HT1080 (cell line): ENCODE data around the gene TNRC18. TPM values are rescaled to one million over a fixed set of nuclear protein-coding genes. Genes with fewer than 3 reads are reported as not detected.
"Not testable (repeated sequence)": the region's sequence is repeated elsewhere in the genome, so short reads cannot be mapped to it uniquely, and the experiment has no call there.

ENCODE experiments used
- DNase-seq: peaks from one replicate; pipeline ENCODE4 v3.0.0-alpha.2; 2015; ENCODE audit warnings: low read depth
- total RNA-seq: library from RNA; depleted of rRNA; stranded (reverse); fragments of >200 nt; shearing (Covaris generic); gene quantifications from 2 replicates; pipeline ENCODE4 v1.2.3, GENCODE V29; 2014; rRNA removed

TNRC18 gene
- total RNA-seq, 1 experiment from 2014 or later = 36.2 TPM

DNA sequence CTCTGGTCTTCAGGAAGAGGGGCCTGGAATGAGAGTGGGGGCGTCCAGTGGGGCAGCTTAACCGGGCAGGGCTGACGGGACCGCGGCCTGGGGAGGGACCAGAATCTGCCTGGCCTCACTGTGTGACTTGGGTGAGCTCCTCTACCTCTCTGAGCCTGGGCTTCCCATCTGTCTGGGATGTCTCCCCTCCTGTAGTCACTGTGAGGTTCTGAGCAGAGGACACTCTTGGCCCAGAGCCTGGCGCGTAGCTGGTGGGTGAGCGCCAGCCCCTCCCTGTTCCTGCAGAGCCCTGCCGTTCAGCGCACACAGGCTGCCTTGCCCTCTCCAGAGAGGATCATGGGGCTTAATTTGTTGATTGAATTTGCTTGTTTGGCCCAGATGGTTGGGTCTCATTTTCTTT is 148.1 kb downstream of the TNRC18 start:
- DNase-seq = not testable (repeated sequence)

DNA sequence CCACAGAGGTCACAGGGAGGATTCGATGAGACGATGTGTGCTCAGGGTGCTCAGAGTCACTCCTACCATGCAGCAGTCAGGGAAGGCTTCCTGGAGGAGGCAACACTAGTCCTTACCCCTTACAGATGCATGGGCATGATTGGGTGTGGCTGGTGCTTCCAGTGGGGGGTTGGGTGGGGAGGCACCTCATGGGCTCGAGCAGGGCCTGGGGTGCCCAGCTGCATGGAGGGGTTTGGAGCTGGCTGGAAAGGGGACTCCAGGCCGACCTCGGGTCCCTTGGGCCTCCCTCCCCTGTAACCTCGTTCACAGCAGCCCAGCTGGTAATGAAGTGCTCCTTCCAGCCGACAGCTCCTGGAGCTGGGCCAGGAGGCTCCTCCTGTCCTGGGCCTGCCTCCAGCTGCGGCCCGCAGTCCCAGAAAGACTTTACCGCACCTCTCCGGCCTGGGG is 148.6 kb downstream of the TNRC18 start:
- DNase-seq = not testable (repeated sequence)

DNA sequence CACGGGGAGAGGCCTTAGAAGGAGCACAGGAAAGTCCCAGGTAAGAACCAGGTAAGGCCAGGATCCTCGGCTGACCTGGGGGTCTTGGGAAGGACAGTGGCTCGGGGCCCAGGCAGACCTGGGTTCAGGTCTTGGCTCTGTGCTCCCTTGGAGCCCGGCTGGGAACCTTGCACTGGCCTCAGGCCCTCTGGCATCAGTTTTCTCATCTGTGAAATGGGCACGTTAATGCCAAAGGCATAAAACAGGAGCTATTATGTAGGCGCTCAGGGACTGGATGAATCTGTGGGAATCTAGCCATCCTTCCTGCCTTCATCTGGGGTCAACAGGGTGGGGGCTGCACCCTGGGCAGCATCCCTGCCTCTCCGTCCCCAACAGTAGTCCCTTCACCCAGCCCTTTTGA is 149.2 kb downstream of the TNRC18 start:
- DNase-seq = no peak

DNA sequence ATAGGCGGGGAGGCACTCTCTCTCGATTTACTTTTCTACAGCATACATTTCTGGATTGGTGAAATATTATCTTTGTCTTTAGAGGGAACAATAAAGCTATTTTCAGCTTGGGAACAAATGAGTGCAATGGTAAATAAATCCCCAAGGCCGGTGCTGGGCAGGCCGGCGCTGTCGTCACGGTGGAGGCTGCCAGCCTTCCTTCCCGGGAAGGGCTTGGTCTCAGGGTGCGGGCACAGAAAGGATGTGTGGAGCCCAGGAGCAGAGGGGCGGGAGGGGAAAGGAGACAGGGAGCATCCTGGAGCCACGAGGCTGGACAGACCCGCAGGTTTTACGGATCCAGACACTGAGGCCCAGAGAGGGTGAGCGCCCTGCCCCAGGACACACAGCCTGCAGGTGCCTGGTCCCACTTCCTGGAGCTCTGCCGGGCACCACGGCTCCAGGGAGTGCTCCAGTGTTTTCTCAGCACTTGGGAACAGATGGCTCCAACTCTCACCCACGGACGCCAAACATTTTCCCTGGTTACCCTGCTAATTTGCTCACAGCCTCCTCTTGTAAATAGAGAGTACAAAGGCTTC is 149.7 kb downstream of the TNRC18 start:
- not testable (repeated sequence) for DNase-seq

DNA sequence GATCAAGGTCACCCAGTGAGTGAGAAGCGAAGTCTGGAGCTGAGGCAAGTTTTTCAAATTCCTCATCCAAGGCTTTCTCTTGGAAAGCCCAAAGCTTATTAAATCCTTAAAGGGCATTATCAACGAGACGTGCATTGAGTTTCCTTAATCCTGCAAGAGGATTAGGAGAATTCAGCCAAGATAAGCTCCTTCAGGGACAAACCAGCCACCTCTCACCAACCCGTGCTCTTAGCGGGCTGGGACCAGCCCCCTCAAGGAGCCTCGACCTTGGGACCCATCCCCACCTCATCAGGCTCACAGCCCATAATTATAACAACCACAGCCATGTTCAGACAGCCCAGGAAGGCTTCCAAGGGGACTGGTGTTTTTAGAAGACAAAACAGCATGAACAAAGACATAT is 152.8 kb downstream of the TNRC18 start:
- no peak for DNase-seq

DNA sequence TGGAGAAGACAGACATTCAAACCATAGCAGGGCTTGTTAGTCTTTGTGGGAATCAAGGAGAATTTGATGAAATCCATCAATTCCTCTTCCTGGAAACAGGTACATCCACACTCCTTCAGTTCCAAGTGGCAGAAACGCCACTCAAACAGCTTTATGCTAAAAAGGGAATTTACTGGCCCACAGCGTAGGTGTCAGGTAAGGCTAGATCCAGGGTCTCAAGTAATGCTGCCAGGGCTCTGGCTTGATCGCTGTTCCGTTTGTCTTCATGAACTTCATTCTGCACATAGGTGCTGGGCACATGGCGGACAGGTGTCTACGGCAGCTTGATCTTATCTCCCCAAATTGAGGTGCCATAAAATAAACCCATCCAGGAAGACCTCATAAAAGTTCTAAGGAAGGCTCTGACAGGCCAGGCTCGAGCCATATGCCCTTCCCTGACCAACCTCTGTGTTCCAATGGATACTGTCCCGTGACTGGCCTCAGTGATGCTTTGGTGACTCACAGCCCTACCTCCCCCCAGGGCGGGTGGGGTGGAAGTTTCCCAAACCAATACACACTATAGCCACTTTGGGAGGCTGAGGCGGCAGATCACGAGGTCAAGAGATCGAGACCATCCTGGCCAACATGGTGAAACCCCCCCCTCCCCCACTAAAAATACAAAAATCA is 153.5 kb downstream of the TNRC18 start:
- DNase-seq = peak; percentile 28

DNA sequence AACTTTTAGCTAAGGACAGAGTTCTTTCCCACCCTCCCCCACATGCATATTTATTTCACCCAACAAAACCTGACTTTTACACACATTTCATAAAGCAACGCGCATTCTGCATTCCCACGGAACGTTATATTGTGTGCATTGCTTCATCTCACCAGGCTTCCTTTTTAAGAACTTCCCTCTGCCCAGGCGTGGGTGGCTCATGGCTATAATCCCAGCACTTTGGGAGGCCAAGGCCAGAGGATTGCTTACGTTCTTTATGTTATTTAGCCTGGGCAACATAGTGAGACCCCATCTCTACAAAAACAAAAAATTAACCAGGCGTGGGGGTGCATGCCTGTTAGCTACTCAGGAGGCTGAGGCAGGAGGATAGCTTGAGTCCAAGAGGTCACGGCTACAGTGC is 155.8 kb downstream of the TNRC18 start:
- DNase-seq = not testable (repeated sequence)

DNA sequence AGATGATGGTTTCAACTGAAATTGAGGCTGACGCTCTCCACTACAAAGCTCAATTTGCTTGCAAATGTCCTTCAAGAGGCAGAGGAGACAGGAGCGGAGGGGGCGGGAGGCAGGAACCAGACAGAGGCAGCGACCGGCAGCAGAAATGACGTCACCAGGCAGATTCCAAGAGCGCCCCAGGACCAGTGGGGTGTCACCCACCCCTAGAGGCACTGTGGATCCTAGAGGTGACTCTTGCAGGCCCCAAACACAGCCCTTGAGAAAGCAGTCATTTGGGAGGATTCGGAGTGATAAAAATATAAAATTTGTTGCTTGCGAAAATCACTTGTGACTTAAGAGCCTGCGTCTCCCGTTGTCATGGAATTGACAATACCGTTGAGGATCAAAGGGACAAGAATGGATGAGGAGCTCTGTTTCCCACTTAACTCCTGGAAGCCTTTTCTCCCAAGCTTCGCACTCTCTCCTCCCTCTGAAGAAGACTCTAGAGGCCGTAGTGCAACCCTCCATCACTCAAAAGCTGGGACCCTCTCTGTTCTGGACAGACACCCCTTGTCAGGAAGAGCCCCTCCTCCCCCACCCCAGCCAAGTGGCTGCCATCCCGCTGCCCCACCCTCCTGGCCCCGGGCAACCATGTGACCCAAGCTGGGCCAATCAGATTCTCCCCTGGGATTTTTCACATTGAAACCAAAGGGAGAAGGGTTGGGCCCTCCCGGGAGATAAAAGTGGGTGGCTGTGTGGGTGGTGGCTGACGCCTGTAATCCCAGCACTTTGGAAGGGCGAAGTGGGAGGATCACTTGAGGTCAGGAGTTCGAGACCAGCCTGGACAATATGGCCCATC is 157.2 kb downstream of the TNRC18 start:
- DNase-seq = no peak

DNA sequence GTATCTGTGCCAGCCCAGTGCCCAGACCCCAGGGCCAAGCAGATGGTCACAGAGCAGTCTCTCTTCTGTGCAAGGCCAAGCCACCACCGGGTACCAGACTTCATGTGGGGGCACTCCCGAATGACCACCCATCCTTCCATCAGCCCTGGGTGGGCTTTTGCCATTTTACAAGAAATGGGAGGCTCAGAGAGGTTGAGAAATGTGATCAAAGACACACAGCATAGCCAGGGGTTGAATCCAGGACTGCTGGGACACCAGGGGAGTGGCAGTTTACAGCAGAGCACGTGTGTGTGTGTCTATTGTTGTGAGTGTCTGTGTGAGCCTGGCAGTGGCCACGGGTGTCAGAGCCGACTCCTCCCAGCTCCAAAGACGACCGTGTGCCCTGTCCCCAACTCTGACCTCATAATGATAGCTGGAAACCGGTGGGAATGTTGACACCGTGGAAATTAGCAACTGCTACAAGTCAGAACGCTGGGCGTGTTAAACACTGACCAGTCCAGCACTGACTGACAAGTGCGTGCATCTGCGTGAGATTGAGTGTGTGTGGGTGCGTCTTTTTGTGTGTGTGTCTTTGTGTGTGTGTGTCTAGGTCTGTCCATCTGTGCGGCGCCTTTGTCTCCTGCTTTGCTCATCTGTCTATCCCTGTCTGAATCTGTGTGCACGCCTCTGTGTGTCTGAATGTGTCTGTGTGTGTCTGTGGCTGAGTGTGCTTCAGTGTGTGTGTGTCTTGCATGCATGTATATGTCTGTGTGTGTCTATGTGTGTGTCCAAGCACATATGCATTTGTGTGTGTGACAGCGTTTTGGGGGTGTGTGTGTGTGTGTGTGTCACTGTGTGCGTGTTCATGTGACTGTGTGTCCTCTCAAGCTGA is 158.1 kb downstream of the TNRC18 start:
- DNase-seq = no peak

DNA sequence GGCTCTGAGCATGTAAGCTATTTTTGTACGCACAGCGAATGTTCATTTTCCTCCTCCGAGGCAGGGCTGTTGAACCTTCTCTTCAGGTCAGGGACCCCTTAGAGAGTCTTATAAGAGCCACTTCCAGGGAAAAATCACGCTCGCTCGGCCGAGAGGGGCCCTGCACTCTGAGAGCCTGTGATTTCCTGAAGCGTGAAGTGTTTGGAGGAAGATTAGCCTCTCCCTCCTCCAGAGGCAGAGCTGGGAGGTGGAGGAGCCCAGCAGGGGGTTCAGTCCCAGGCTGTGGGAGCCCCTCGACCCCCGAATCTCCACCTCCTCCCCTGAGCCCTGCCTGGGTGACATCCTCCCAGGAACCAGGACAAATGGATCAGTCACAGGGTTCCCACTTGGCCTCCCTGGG is 160.6 kb downstream of the TNRC18 start:
- DNase-seq = not testable (repeated sequence)

DNA sequence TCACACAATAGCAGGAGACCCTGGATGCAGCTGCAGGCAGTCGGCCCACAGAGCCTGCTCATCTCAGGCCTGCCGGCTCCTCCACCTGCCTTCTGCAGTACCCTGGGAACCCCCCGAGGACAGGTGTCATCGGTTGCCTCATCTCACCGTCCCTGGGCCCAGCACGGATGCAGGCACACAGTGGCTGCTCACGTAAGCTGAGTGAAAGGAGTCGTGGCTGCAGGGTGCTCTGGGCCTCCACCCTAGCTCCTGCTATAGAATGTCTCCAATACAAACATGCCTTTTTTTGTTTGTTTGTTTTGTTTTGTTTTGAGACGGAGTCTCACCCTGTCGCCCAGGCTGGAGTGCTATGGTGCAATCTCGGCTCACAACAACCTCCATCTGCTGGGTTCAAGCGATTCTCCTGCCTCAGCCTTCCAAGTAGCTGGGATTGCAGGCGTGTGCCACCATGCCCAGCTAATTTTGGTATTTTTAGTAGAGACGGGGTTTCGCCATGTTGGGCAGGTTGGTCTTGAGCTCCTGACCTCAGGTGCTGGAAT is 163.0 kb downstream of the TNRC18 start:
- not testable (repeated sequence) for DNase-seq

Other genes starting within 250 kb of the TNRC18 start
- 44.7 and 63.5 TPM in 2 replicates for gene WIPI2, start 233.6 kb downstream of the TNRC18 start, total RNA-seq
- 1.1 and 1.6 TPM in 2 replicates for gene SLC29A4, start 140.9 kb downstream of the TNRC18 start, total RNA-seq
- gene FBXL18, start 90.0 kb upstream of the TNRC18 start, total RNA-seq = 12.1 and 17.6 TPM in 2 replicates
- 3,371 and 6,770 TPM in 2 replicates for gene ACTB, start 106.8 kb upstream of the TNRC18 start, total RNA-seq
- 302 and 373 TPM in 2 replicates for gene FSCN1, start 169.0 kb upstream of the TNRC18 start, total RNA-seq